CD14-positive monocyte (primary cell): ENCODE measurements around the gene STUB1. TPM values are rescaled to one million over a fixed set of nuclear protein-coding genes. Genes with fewer than 3 reads are reported as not detected.

ENCODE experiments used
- DNase-seq, 3 donors: peaks; one replicate each; pipeline ENCODE4 v3.0.0-alpha.2; 2011 to 2022
- H2AFZ ChIP-seq: 2 replicates; pipeline ENCODE4 v1.6.0; 2012; ENCODE audit warnings: mild to moderate bottlenecking, low read depth, low read length, inconsistent platforms; ENCODE audit not compliant: insufficient read depth, poor library complexity, severe bottlenecking
- H3K27ac ChIP-seq, 2 donors: 1 replicate in 1 of 2; 2 replicates in 1 of 2; pipeline ENCODE4 v1.5.1; 2012 to 2013; ENCODE audit warnings: low read length in 2 of 2, control low read depth in 1 of 2, inconsistent platforms in 1 of 2, low read depth in 1 of 2, mild to moderate bottlenecking in 1 of 2
- H3K27me3 ChIP-seq, 2 donors: one replicate each; pipeline versions ENCODE4 v1.6.0 to v1.6.1; 2011 to 2013; ENCODE audit warnings: low read length in 2 of 2; ENCODE audit not compliant: control insufficient read depth in 2 of 2, insufficient read depth in 2 of 2
- H3K36me3 ChIP-seq, 2 donors: replicated peaks in 1 of 2; 1 replicate in 1 of 2; 2 replicates in 1 of 2; pipeline versions ENCODE4 v1.5.1 to v1.6.1; 2012 to 2013; ENCODE audit warnings: low read length in 2 of 2, control low read depth in 1 of 2, inconsistent platforms in 1 of 2, mild to moderate bottlenecking in 1 of 2; ENCODE audit not compliant: insufficient read depth in 2 of 2, control insufficient read depth in 1 of 2
- H3K4me1 ChIP-seq, 2 donors: 1 replicate in 1 of 2; 2 replicates in 1 of 2; pipeline versions ENCODE4 v1.5.1 to v1.6.1; 2012 to 2013; ENCODE audit warnings: low read length in 2 of 2, control low read depth in 1 of 2, inconsistent platforms in 1 of 2, mild to moderate bottlenecking in 1 of 2, moderate library complexity in 1 of 2; ENCODE audit not compliant: insufficient read depth in 2 of 2, control insufficient read depth in 1 of 2
- H3K4me2 ChIP-seq: replicated peaks from 2 replicates; pipeline ENCODE3; 2012; ENCODE audit warnings: low read length, moderate library complexity, mild to moderate bottlenecking; ENCODE audit not compliant: poor library complexity, severe bottlenecking; ENCODE audit errors: extremely low read depth
- H3K4me3 ChIP-seq, 3 experiments: fragments of 200-600 bp in 1 of 3; sonication (generic) in 1 of 3; replicated peaks in 1 of 3; 1 replicate in 2 of 3; 2 replicates in 1 of 3; pipeline ENCODE4 v1.5.1; 2011 to 2013; ENCODE audit warnings: low read length in 3 of 3, mild to moderate bottlenecking in 3 of 3, control low read depth in 2 of 3, low read depth in 2 of 3, inconsistent platforms in 1 of 3, moderate library complexity in 1 of 3
- H3K79me2 ChIP-seq: 2 replicates; pipeline ENCODE4 v1.6.0; 2012; ENCODE audit warnings: mild to moderate bottlenecking, control low read depth, inconsistent platforms, low read length, moderate library complexity; ENCODE audit not compliant: insufficient read depth
- H3K9ac ChIP-seq: 2 replicates; pipeline ENCODE4 v1.6.0; 2017; ENCODE audit warnings: low read length, mild to moderate bottlenecking; ENCODE audit not compliant: insufficient read depth, poor library complexity, severe bottlenecking
- H3K9me3 ChIP-seq, 2 donors: replicated peaks in 1 of 2; 1 replicate in 1 of 2; 2 replicates in 1 of 2; pipeline versions ENCODE4 v1.5.1 to v1.6.1; 2012 to 2013; ENCODE audit warnings: low read length in 2 of 2, control low read depth in 1 of 2; ENCODE audit not compliant: control insufficient read depth in 1 of 2, insufficient read depth in 1 of 2
- H4K20me1 ChIP-seq: 2 replicates; pipeline ENCODE4 v1.6.0; 2012; ENCODE audit warnings: mild to moderate bottlenecking, low read length, control low read depth, moderate library complexity; ENCODE audit not compliant: insufficient read depth
- H3K27ac Mint-ChIP-seq, 7 donors: one replicate each; pipeline ENCODE4 v1.8.0; 2020; ENCODE audit warnings: mild to moderate bottlenecking in 7 of 7, mixed read lengths in 7 of 7, moderate library complexity in 6 of 7, inconsistent platforms in 2 of 7
- H3K27me3 Mint-ChIP-seq, 3 donors: one replicate each; pipeline ENCODE4 v1.8.0; 2021 to 2022; ENCODE audit warnings: low read depth in 3 of 3, mild to moderate bottlenecking in 3 of 3, mixed read lengths in 3 of 3, moderate library complexity in 3 of 3, inconsistent platforms in 1 of 3
- H3K36me3 Mint-ChIP-seq, 2 donors: one replicate each; pipeline ENCODE4 v1.8.0; 2020; ENCODE audit warnings: mixed read lengths in 2 of 2, inconsistent platforms in 1 of 2, mild to moderate bottlenecking in 1 of 2
- H3K4me1 Mint-ChIP-seq: one replicate; pipeline ENCODE4 v1.8.0; 2020; ENCODE audit warnings: mild to moderate bottlenecking, mixed read lengths
- H3K4me3 Mint-ChIP-seq, 2 donors: one replicate each; pipeline ENCODE4 v1.8.0; 2020; ENCODE audit warnings: mild to moderate bottlenecking in 2 of 2, mixed read lengths in 2 of 2, moderate library complexity in 1 of 2
- H3K9me3 Mint-ChIP-seq, 7 donors: one replicate each; pipeline ENCODE4 v1.8.0; 2020 to 2022; ENCODE audit warnings: mixed read lengths in 7 of 7, mild to moderate bottlenecking in 6 of 7, moderate library complexity in 6 of 7, inconsistent platforms in 2 of 7
- WGBS: methylation state at CpG from one replicate; pipeline ENCODE4 v1.1.5; 2013; ENCODE audit warnings: missing lambda C conversion rate; ENCODE audit not compliant: insufficient coverage; 5-methylcytosine and 5-hydroxymethylcytosine counted together
- intact Hi-C, 2 donors: fragments of 100-400 bp; cut with micrococcal nuclease; formaldehyde crosslinking; loops; one replicate each; pipeline versions ENCODE4 v1.15.0 to v1.15.1; 2023
- polyA plus RNA-seq, 3 donors: library from polyadenylated mRNA; depleted of rRNA in 1 of 3; unstranded in 2 of 3; stranded (reverse) in 1 of 3; fragments of 300-500 nt in 2 of 3; fragments of >200 nt in 1 of 3; fragmentation: Illumina TruSeq in 2 of 3; gene quantifications; 1 replicate in 2 of 3; 2 replicates in 1 of 3; pipeline ENCODE4 v1.2.3, GENCODE V29; 2012 to 2021
- TF ChIP-seq, protein P1 (sequence below): fragments of 200-600 bp; IDR thresholded peaks from one replicate; pipeline ENCODE4 v1.8.0; 2022; ENCODE audit warnings: antibody characterized with exemption, mild to moderate bottlenecking

Gene STUB1
- polyA plus RNA-seq, 3 donors, result 83.3 to 108 (median 106) TPM

DNA sequence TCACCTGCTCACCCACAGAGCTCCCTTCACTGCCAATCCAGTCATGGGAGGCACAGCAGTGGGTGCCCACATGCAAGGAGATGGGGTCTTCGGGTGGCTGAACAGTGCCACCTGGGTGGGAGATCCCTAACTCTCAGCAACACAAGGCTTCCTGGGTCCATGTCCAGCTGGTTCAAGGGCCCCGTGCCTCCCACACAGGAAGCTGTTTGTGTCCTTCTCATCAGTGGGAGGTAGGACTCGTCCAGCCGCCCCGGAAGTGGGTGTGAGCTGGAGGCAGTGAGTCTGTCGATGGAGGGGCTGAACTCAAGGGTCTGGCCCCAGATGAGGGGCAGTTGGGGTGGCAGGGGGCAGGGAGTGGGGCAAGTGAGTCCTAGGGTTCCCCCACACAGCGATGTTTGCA is 23.8 kb downstream of the STUB1 start:
- Mint-ChIP-seq H3K36me3 (no peaks in the 10 kb centered on the region), H3K27me3 (peaks cover 66 to 89% (median 83%) of the 10 kb centered on the region in 3 donors), H3K27ac (no peak overlapping the region), H3K4me3 (peak overlapping the region in 1 of 2 donors; percentile 76), H3K9me3 (peaks cover 0 to 8% (median 0%) of the 10 kb centered on the region in 7 donors), H3K4me1 (no peaks in the 10 kb centered on the region)
- Histone ChIP-seq H3K4me3 (no peak overlapping the region), H3K79me2 (no peaks in the 10 kb centered on the region), H3K36me3 (no peaks in the 10 kb centered on the region), H3K27me3 (peaks cover 10 to 83% of the 10 kb centered on the region in 2 donors), H3K27ac (no peak overlapping the region), H3K4me1 (no peaks in the 10 kb centered on the region), H3K9me3 (peaks cover 0 to 4% of the 10 kb centered on the region in 2 donors), H2AFZ (no peak overlapping the region), H4K20me1 (no peaks in the 10 kb centered on the region), H3K9ac (no peak overlapping the region), H3K4me2 (no peak overlapping the region)
- WGBS, result 86% methylated on average over 1 of the region's 7 CpGs
- intact Hi-C loops, result no loop called here
- DNase-seq, result no peak
- TF ChIP-seq, protein P1, sequence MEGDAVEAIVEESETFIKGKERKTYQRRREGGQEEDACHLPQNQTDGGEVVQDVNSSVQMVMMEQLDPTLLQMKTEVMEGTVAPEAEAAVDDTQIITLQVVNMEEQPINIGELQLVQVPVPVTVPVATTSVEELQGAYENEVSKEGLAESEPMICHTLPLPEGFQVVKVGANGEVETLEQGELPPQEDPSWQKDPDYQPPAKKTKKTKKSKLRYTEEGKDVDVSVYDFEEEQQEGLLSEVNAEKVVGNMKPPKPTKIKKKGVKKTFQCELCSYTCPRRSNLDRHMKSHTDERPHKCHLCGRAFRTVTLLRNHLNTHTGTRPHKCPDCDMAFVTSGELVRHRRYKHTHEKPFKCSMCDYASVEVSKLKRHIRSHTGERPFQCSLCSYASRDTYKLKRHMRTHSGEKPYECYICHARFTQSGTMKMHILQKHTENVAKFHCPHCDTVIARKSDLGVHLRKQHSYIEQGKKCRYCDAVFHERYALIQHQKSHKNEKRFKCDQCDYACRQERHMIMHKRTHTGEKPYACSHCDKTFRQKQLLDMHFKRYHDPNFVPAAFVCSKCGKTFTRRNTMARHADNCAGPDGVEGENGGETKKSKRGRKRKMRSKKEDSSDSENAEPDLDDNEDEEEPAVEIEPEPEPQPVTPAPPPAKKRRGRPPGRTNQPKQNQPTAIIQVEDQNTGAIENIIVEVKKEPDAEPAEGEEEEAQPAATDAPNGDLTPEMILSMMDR, result no peak

DNA sequence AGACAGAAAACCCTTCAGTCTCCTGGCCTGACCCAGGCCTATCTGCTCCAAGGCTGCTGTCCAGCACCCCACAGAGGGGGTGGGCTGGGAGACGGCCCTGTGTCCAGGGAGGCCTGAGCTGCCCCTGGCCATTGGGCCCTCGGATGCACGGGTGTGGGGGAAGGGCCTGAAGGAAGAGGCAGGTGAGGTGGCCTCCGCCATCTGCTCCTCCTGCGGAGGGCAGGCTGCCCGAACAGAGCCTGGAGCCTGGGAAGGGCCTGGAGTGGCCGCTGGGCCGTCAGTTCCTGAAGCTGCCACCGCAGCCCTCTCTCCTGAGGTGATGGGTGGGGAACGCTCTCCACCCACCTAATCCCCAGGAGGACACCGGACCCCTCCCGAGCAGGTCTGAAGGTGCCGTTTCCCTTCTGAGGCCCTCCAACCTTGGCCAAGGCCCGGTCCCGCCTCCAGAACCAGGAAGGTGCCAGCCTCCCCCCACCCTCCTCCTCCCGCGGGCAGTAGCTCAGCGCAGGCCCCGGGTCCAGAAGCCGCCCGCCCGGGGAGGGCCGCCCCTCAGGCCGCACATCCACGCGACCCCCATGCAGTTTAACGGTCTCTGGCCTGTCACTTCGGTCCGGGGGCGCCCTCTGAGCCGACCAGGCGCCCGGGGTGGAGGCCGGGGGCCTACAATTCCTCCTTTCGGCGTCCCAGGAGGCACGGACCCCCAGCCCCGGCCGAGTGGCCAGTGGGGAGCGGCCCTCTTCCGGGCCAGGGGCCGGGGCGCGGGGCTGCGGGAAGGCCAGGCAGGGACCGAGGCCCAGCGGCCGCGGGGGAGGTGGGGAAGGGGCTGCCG is 24.6 kb downstream of the STUB1 start:
- Histone ChIP-seq H3K4me1 (no peaks in the 10 kb centered on the region), H3K9ac (no peak overlapping the region), H3K27me3 (peaks cover 10 to 84% of the 10 kb centered on the region in 2 donors), H3K79me2 (no peaks in the 10 kb centered on the region), H2AFZ (no peak overlapping the region), H3K4me3 (no peak overlapping the region), H3K27ac (no peak overlapping the region), H3K4me2 (no peak overlapping the region), H4K20me1 (no peaks in the 10 kb centered on the region), H3K9me3 (peaks cover 0 to 4% of the 10 kb centered on the region in 2 donors), H3K36me3 (no peaks in the 10 kb centered on the region)
- 18% methylated on average over 33 of the region's 50 CpGs for WGBS
- no peaks in the 10 kb centered on the region for H3K36me3 Mint-ChIP-seq
- TF ChIP-seq, protein P1, result no peak
- H3K4me1 Mint-ChIP-seq, result no peaks in the 10 kb centered on the region
- no peak overlapping the region for H3K27ac Mint-ChIP-seq
- H3K9me3 Mint-ChIP-seq, result peaks cover 0 to 8% (median 0%) of the 10 kb centered on the region in 7 donors
- intact Hi-C loops, result no loop called here
- peak overlapping the region in 1 of 2 donors; percentile 76 for H3K4me3 Mint-ChIP-seq
- no peak for DNase-seq
- peaks cover 69 to 89% (median 82%) of the 10 kb centered on the region in 3 donors for H3K27me3 Mint-ChIP-seq
